ENCODE measurements around the gene ITIH3. TPM values are rescaled to one million over a fixed set of nuclear protein-coding genes. Genes with fewer than 3 reads are reported as not detected.

The ITIH3 gene
- total RNA-seq, result not detected
- polyA plus RNA-seq (2013, experiment 1 of 2), result 0.36 TPM
- polyA plus RNA-seq (2013, experiment 2 of 2), result 0.41 TPM
- long read RNA-seq, experiment 1, result 0 reads
- long read RNA-seq, experiment 2, result 0 reads
- long read RNA-seq, experiment 3, result 0 reads
- long read RNA-seq, experiment 4, result 0 reads

GRCh38 chr3:52794612-52795099, at the start of gene ITIH3:
Gene ITIH3, plus strand, starts transcription at chr3:52794796. Its CDS starts 8 bp downstream, at chr3:52794804.
- no peak within 1 kb of the TSS for H3K9ac ChIP-seq (ENCODE audit: extremely low read depth, low read length, poor library complexity, severe bottlenecking)
- no peak for DNase-seq
- peak within 1 kb of the TSS; percentile 24 for H3K27ac ChIP-seq (ENCODE audit: low read depth, low read length)
- WGBS, 2 experiments (ENCODE audit: insufficient coverage in 1 of 2, insufficient read length in 1 of 2), result 84 to 89% methylated on average over 7 to 10 of the region's 10 CpGs
- no peaks in the 10 kb centered on the region for H3K9me3 Mint-ChIP-seq
- no peaks in the 10 kb centered on the region for H3K36me3 ChIP-seq (ENCODE audit: control insufficient read depth, insufficient read depth, low read length)
- H3K9me3 ChIP-seq (ENCODE audit: control insufficient read depth, low read length), result no peaks in the 10 kb centered on the region
- no peaks in the 10 kb centered on the region for H3K27me3 ChIP-seq (ENCODE audit: control insufficient read depth, insufficient read depth, low read length, poor library complexity, severe bottlenecking)
- H3K27ac Mint-ChIP-seq, result no peak within 1 kb of the TSS
- H3K4me3 Mint-ChIP-seq, result no peak within 1 kb of the TSS
- no peaks in the 10 kb centered on the region for H3K4me1 Mint-ChIP-seq
- no peaks in the 10 kb centered on the region for H3K27me3 Mint-ChIP-seq (ENCODE audit: insufficient read depth)
- H3K36me3 Mint-ChIP-seq (ENCODE audit: low read depth), result no peaks in the 10 kb centered on the region
- no peak for TF ChIP-seq CTCF (conservative IDR thresholded peaks at IDR 0.05)
- no peak within 1 kb of the TSS for H3K4me3 ChIP-seq (ENCODE audit: low read length)
- no peaks in the 10 kb centered on the region for H3K4me1 ChIP-seq (ENCODE audit: control insufficient read depth, insufficient read depth, low read length)

GRCh38 chr3:52752045-52752660, 42.4 kb upstream of the ITIH3 start:
- Histone ChIP-seq H3K27ac (ENCODE audit: low read depth, low read length) (no peak overlapping the region), H3K27me3 (ENCODE audit: control insufficient read depth, insufficient read depth, low read length, poor library complexity, severe bottlenecking) (no peaks in the 10 kb centered on the region), H3K36me3 (ENCODE audit: control insufficient read depth, insufficient read depth, low read length) (peaks cover 69% of the 10 kb centered on the region), H3K4me1 (ENCODE audit: control insufficient read depth, insufficient read depth, low read length) (no peaks in the 10 kb centered on the region), H3K9me3 (ENCODE audit: control insufficient read depth, low read length) (no peaks in the 10 kb centered on the region), H3K4me3 (ENCODE audit: low read length) (no peak overlapping the region), H3K9ac (ENCODE audit: extremely low read depth, low read length, poor library complexity, severe bottlenecking) (no peak overlapping the region)
- H3K27me3 Mint-ChIP-seq (ENCODE audit: insufficient read depth), result no peaks in the 10 kb centered on the region
- 95 to 100% methylated on average over 2 to 3 of the region's 3 CpGs for WGBS, 2 experiments (ENCODE audit: insufficient coverage in 1 of 2, insufficient read length in 1 of 2)
- no peaks in the 10 kb centered on the region for H3K9me3 Mint-ChIP-seq
- no peak overlapping the region for H3K4me3 Mint-ChIP-seq
- DNase-seq, result no peak
- no peak overlapping the region for H3K27ac Mint-ChIP-seq
- H3K36me3 Mint-ChIP-seq (ENCODE audit: low read depth), result peaks cover 69% of the 10 kb centered on the region
- no peak for TF ChIP-seq CTCF (conservative IDR thresholded peaks at IDR 0.05)
- no peaks in the 10 kb centered on the region for H3K4me1 Mint-ChIP-seq

GRCh38 chr3:52754373-52754772, 40.2 kb upstream of the ITIH3 start:
- Mint-ChIP-seq H3K9me3 (no peaks in the 10 kb centered on the region), H3K4me3 (no peak overlapping the region)
- H3K4me3 ChIP-seq (ENCODE audit: low read length), result no peak overlapping the region

More at GRCh38 chr3:52754373-52754772, 40.2 kb upstream of the ITIH3 start:
- H3K27me3 Mint-ChIP-seq (ENCODE audit: insufficient read depth), result no peaks in the 10 kb centered on the region
- H3K36me3 Mint-ChIP-seq (ENCODE audit: low read depth), result peaks cover 68% of the 10 kb centered on the region
- H3K36me3 ChIP-seq (ENCODE audit: control insufficient read depth, insufficient read depth, low read length), result peaks cover 64% of the 10 kb centered on the region
- no peaks in the 10 kb centered on the region for H3K27me3 ChIP-seq (ENCODE audit: control insufficient read depth, insufficient read depth, low read length, poor library complexity, severe bottlenecking)
- WGBS, 2 experiments (ENCODE audit: insufficient coverage in 1 of 2, insufficient read length in 1 of 2), result 93 to 95% methylated on average over 4 of the region's 4 CpGs
- no peak for DNase-seq
- no peaks in the 10 kb centered on the region for H3K4me1 Mint-ChIP-seq
- no peak overlapping the region for H3K27ac Mint-ChIP-seq
- TF ChIP-seq CTCF (conservative IDR thresholded peaks at IDR 0.05), result no peak
- H3K9ac ChIP-seq (ENCODE audit: extremely low read depth, low read length, poor library complexity, severe bottlenecking), result no peak overlapping the region
- no peaks in the 10 kb centered on the region for H3K9me3 ChIP-seq (ENCODE audit: control insufficient read depth, low read length)
- H3K4me1 ChIP-seq (ENCODE audit: control insufficient read depth, insufficient read depth, low read length), result no peaks in the 10 kb centered on the region
- H3K27ac ChIP-seq (ENCODE audit: low read depth, low read length), result no peak overlapping the region

Data from endodermal cell (in vitro differentiated cells).